ENCODE measurements around the gene MYO3A. TPM values are rescaled to one million over a fixed set of nuclear protein-coding genes. Genes with fewer than 3 reads are reported as not detected.

The MYO3A gene
- polyA plus RNA-seq, 3 donors: not detected

GRCh38 chr10:26232174-26232573 is 298.1 kb downstream of the MYO3A start:
- no peaks in the 10 kb centered on the region for H3K9me3 ChIP-seq (replicated peaks in 1 of 2; ENCODE audit: control insufficient read depth in 1 of 2, insufficient read depth in 1 of 2, low read length in 2 of 2)
- Mint-ChIP-seq H3K4me3 (no peak overlapping the region), H3K36me3 (no peaks in the 10 kb centered on the region), H3K27ac (no peak overlapping the region), H3K4me1 (no peaks in the 10 kb centered on the region), H3K27me3 (ENCODE audit: low read depth in 3 of 3) (peaks cover 14 to 26% (median 15%) of the 10 kb centered on the region in 3 donors), H3K9me3 (peaks cover 0 to 2% (median 0%) of the 10 kb centered on the region in 7 donors)
- no peaks in the 10 kb centered on the region for H3K4me1 ChIP-seq (ENCODE audit: control insufficient read depth in 1 of 2, insufficient read depth in 2 of 2, low read length in 2 of 2)
- no peaks in the 10 kb centered on the region for H4K20me1 ChIP-seq (ENCODE audit: insufficient read depth, low read length)
- intact Hi-C loops (cut with micrococcal nuclease): no loop called here
- no peak overlapping the region for H3K4me2 ChIP-seq (replicated peaks; ENCODE audit: extremely low read depth, low read length, poor library complexity, severe bottlenecking)
- TF ChIP-seq CTCF (IDR thresholded peaks at IDR 0.05): no peak
- WGBS (ENCODE audit: insufficient coverage): 80% methylated on average over 5 of the region's 5 CpGs
- H3K9ac ChIP-seq (ENCODE audit: insufficient read depth, low read length, poor library complexity, severe bottlenecking): no peak overlapping the region
- no peak for DNase-seq
- H3K27me3 ChIP-seq (ENCODE audit: control insufficient read depth in 2 of 2, insufficient read depth in 2 of 2, low read length in 2 of 2): no peaks in the 10 kb centered on the region
- no peak overlapping the region for H3K4me3 ChIP-seq (replicated peaks in 1 of 3; ENCODE audit: low read depth in 2 of 3, low read length in 3 of 3)
- no peak overlapping the region for H3K27ac ChIP-seq (ENCODE audit: low read depth in 1 of 2, low read length in 2 of 2)
- H2AFZ ChIP-seq (ENCODE audit: insufficient read depth, low read depth, low read length, poor library complexity, severe bottlenecking): no peak overlapping the region
- H3K79me2 ChIP-seq (ENCODE audit: insufficient read depth, low read length): no peaks in the 10 kb centered on the region
- no peaks in the 10 kb centered on the region for H3K36me3 ChIP-seq (replicated peaks in 1 of 2; ENCODE audit: control insufficient read depth in 1 of 2, insufficient read depth in 2 of 2, low read length in 2 of 2)

- no peak for DNase-seq
- H3K9me3 ChIP-seq (replicated peaks in 1 of 2; ENCODE audit: control insufficient read depth in 1 of 2, insufficient read depth in 1 of 2, low read length in 2 of 2): no peaks in the 10 kb centered on the region
- no peak overlapping the region for H3K4me2 ChIP-seq (replicated peaks; ENCODE audit: extremely low read depth, low read length, poor library complexity, severe bottlenecking)
- peaks cover 0 to 2% (median 0%) of the 10 kb centered on the region in 7 donors for H3K9me3 Mint-ChIP-seq
- H3K79me2 ChIP-seq (ENCODE audit: insufficient read depth, low read length): no peaks in the 10 kb centered on the region
- TF ChIP-seq CTCF (IDR thresholded peaks at IDR 0.05): no peak
- H3K4me3 Mint-ChIP-seq: peak overlapping the region in 1 of 2 donors; percentile 6
- peaks cover 7 to 15% (median 13%) of the 10 kb centered on the region in 3 donors for H3K27me3 Mint-ChIP-seq (ENCODE audit: low read depth in 3 of 3)
- H3K36me3 ChIP-seq (replicated peaks in 1 of 2; ENCODE audit: control insufficient read depth in 1 of 2, insufficient read depth in 2 of 2, low read length in 2 of 2): no peaks in the 10 kb centered on the region
- no peak overlapping the region for H3K9ac ChIP-seq (ENCODE audit: insufficient read depth, low read length, poor library complexity, severe bottlenecking)
- intact Hi-C loops (cut with micrococcal nuclease): no loop called here
- no peak overlapping the region for H3K27ac Mint-ChIP-seq
- H3K4me3 ChIP-seq (replicated peaks in 1 of 3; ENCODE audit: low read depth in 2 of 3, low read length in 3 of 3): no peak overlapping the region
- no peak overlapping the region for H3K27ac ChIP-seq (ENCODE audit: low read depth in 1 of 2, low read length in 2 of 2)
- WGBS (ENCODE audit: insufficient coverage): 70% methylated on average over 3 of the region's 6 CpGs
- no peaks in the 10 kb centered on the region for H3K27me3 ChIP-seq (ENCODE audit: control insufficient read depth in 2 of 2, insufficient read depth in 2 of 2, low read length in 2 of 2)
- no peaks in the 10 kb centered on the region for H4K20me1 ChIP-seq (ENCODE audit: insufficient read depth, low read length)
- H3K36me3 Mint-ChIP-seq: no peaks in the 10 kb centered on the region
- no peak overlapping the region for H2AFZ ChIP-seq (ENCODE audit: insufficient read depth, low read depth, low read length, poor library complexity, severe bottlenecking)
- no peaks in the 10 kb centered on the region for H3K4me1 ChIP-seq (ENCODE audit: control insufficient read depth in 1 of 2, insufficient read depth in 2 of 2, low read length in 2 of 2)
- no peaks in the 10 kb centered on the region for H3K4me1 Mint-ChIP-seq
Measured at GRCh38 chr10:26235761-26236160, 301.7 kb downstream of the MYO3A start.
